Mucosa of descending colon (tissue), 3 donors: Measurements from ENCODE around the gene HIPK4. TPM values are rescaled to one million over a fixed set of nuclear protein-coding genes. Genes with fewer than 3 reads are reported as not detected.

Experiments used
- ATAC-seq: fragments of 200-7000 bp; cut with Tn5 transposase; one replicate; pipeline ENCODE4 v1.9.1; 2020; ENCODE audit warnings: mild to moderate bottlenecking, moderate library complexity
- DNase-seq, 3 donors: peaks; one replicate each; pipeline ENCODE4 v3.0.0-alpha.2; 2020
- H3K36me3 ChIP-seq: fragments of 200-600 bp; one replicate; pipeline ENCODE4 v1.8.0; 2021; ENCODE audit warnings: low read depth, mild to moderate bottlenecking
- H3K4me1 ChIP-seq: fragments of 200-600 bp; one replicate; pipeline ENCODE4 v1.8.0; 2021; ENCODE audit warnings: low read depth, mild to moderate bottlenecking
- H3K4me3 ChIP-seq: fragments of 200-600 bp; one replicate; pipeline ENCODE4 v1.8.0; 2021; ENCODE audit warnings: mild to moderate bottlenecking
- H3K9me3 ChIP-seq: fragments of 200-600 bp; one replicate; pipeline ENCODE4 v1.8.0; 2021; ENCODE audit warnings: mild to moderate bottlenecking
- CTCF ChIP-seq: fragments of 200-600 bp; IDR thresholded peaks from one replicate; pipeline ENCODE4 v1.8.0; 2022; ENCODE audit warnings: antibody characterized with exemption, mild to moderate bottlenecking
- intact Hi-C, 2 donors: fragments of 100-400 bp; cut with DNase I in 1 of 2; cut with micrococcal nuclease in 1 of 2; formaldehyde crosslinking; loops; one replicate each; pipeline versions ENCODE4 v1.11.0 to v1.11.1; 2022; cut with DNase I, micrococcal nuclease
- total RNA-seq, 3 donors: library from RNA; stranded (reverse); fragmentation: NEBNext Ultra II Directional in 2 of 3; extraction: Animal tissue kit (Norgen Biotek cat#: 25700) in 2 of 3; gene quantifications; one replicate each; pipeline versions ENCODE4 v1.2.1 to v1.2.4, GENCODE V29; 2021 to 2023
- donor health status: DM: no; HTN: no; CAD: no; lungs with moderate emphysema.
- donor health status: DM: no; HTN: no; CAD: no.
- donor health status: DM: no; HTN: yes; CAD: no.

The HIPK4 gene
- total RNA-seq, 3 donors from 2014 or later = 0.19 TPM; not detected in 2

GRCh38 chr19:40362160-40362559 is 27.8 kb downstream of the HIPK4 start:
- Histone ChIP-seq H3K4me3 (no peak overlapping the region), H3K4me1 (no peaks in the 10 kb centered on the region), H3K36me3 (no peaks in the 10 kb centered on the region), H3K9me3 (no peaks in the 10 kb centered on the region)
- no peak for DNase-seq
- no peak for ATAC-seq
- no peak for TF ChIP-seq CTCF
- intact Hi-C loops = no loop called here

GRCh38 chr19:40360708-40361241 is 29.2 kb downstream of the HIPK4 start:
- peak in 1 of 3 donors; percentile 23 for DNase-seq
- H3K36me3 ChIP-seq = no peaks in the 10 kb centered on the region
- H3K9me3 ChIP-seq = no peaks in the 10 kb centered on the region
- TF ChIP-seq CTCF = no peak
- H3K4me1 ChIP-seq = no peaks in the 10 kb centered on the region
- H3K4me3 ChIP-seq = no peak overlapping the region
- intact Hi-C loops = no loop called here
- no peak for ATAC-seq

DNA sequence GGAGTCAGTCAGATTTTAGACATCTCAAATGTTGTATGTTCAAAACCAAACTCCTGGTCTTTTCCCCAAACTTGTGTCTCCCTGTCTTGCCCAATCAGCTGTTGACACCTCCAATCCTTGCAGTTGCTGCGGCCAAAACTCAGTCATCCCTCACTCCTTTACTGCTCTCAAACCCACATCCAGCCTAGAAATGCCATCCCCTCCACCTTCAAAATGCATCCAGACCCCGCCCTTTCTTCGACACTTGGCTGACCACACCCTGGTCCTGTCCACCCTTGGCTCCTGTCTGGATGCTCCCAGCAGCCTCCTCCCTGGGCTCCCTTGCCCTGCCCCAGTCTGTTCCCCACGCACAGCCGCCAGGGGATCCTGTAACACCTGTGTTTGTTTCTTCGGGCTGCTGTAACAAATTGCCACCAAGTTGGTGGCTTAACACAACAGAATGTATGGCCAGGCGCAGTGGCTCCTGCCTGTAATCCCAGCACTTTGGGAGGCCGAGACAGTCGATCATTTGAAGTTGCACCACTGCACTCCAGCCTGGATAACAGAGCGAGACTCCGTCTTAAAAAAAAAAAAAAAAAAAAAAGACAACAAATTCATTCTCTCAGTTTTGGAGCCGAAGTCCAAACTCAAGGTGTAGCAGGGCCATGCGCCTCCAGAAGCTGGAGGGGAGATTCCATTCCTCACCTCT is 29.8 kb downstream of the HIPK4 start:
- DNase-seq = no peak
- no peak overlapping the region for H3K4me3 ChIP-seq
- TF ChIP-seq CTCF = no peak
- intact Hi-C loops = no loop called here
- H3K36me3 ChIP-seq = no peaks in the 10 kb centered on the region
- no peaks in the 10 kb centered on the region for H3K9me3 ChIP-seq
- no peaks in the 10 kb centered on the region for H3K4me1 ChIP-seq
- no peak for ATAC-seq

GRCh38 chr19:40358773-40359172 is 31.2 kb downstream of the HIPK4 start:
- TF ChIP-seq CTCF = no peak
- ATAC-seq = peak; percentile 39
- no peaks in the 10 kb centered on the region for H3K9me3 ChIP-seq
- DNase-seq = peak in 1 of 3 donors; percentile 15
- no peaks in the 10 kb centered on the region for H3K36me3 ChIP-seq
- H3K4me1 ChIP-seq = no peaks in the 10 kb centered on the region
- intact Hi-C loops = no loop called here
- H3K4me3 ChIP-seq = no peak overlapping the region

DNA sequence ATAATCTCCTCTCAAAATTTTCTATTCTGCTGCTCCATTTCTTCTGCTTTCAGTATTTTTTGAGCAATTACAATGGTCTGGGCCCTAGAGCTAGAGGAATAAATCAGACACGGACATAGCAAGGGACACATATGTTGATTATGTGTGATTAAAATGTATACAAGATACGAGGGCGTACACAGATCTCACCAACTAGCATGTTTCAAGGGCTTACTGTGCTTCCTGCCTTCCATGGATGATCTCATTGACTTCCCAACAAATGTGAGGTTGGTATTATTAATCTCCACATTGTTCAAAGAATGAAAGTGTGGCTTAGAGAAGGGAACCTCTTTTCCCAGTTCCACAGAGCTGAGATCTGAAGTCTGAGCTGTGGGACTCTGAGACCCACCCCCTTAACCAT is 32.3 kb downstream of the HIPK4 start:
- TF ChIP-seq CTCF = no peak
- DNase-seq (no peak), ATAC-seq (no peak)
- no peak overlapping the region for H3K4me3 ChIP-seq
- H3K9me3 ChIP-seq = no peaks in the 10 kb centered on the region
- intact Hi-C loops = no loop called here
- H3K36me3 ChIP-seq = no peaks in the 10 kb centered on the region
- H3K4me1 ChIP-seq = no peaks in the 10 kb centered on the region
